Stimulated activated CD8-positive, alpha-beta memory T cell treated with anti-CD3 and anti-CD28 coated beads, Interleukin-2, amount 100 ng/mL, for 48 hours (primary cell): ENCODE results near the gene TGM2.

Experiments
- DNase-seq, 2 donors: peaks; one replicate each; pipeline ENCODE4 v3.0.0-alpha.2; 2020; ENCODE audit warnings: low read depth in 2 of 2

TGM2 gene

GRCh38 chr20:38144974-38145728 is 19.9 kb downstream of the TGM2 start:
- no peak for DNase-seq

- DNase-seq: no peak
These were observed 20.5 kb downstream of the TGM2 start for GRCh38 chr20:38144598-38144973.

GRCh38 chr20:38143646-38144554 is 21.2 kb downstream of the TGM2 start:
- DNase-seq: no peak

DNA sequence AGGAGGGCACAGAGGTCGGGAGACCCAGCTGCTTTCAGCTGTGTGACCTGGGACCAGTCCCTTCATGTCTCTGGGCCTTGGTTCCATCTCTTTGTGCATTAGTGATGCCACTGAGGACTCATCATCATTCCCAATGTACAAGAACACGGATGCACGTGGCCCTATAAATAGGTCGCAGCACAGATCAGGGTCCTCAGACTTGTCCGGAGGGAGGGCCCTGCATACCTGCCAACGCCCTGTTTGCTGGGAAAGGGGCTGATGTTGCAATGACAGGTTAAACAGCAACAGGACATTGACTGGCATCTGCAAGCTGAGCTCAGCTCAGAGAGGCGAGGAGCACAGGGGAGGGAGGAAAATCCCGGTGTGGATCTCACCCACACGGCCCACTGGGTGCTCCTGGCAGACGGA is 21.8 kb downstream of the TGM2 start:
- no peak for DNase-seq

- no peak for DNase-seq
These were observed 23.1 kb downstream of the TGM2 start for GRCh38 chr20:38141889-38142494.

DNA sequence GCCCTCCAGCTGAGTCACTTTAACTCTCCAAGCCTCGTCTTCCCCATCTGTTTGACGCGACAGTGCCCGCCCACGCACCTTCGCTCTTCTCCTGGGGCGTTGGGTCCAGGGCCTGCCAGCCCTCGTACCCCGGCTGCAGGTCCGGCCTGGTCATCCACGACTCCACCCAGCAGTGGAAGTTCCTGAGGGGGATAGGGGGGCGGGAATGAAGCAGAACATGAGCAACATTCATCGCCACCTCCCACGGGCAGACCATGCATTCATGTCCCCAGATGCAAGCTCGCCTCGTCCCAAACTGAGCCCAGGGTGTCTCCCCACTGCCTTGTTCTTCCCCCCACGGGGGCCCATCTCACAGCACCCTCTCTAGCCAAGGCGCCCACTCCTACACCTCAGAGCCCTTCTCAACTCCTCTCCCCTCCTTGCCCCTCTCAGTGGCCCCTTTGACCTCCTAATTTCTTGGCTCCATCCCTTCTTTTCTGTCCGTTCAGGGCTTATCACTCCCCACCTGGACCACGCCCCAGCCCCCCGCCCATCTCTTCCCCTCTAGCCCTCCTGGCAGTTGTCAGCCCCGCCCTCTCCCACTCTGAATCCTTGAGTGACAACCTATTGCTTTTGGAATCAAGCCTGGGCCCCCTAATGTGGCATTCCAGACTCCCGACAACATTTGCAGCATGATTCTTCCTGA is 23.7 kb downstream of the TGM2 start:
- no peak for DNase-seq

DNA sequence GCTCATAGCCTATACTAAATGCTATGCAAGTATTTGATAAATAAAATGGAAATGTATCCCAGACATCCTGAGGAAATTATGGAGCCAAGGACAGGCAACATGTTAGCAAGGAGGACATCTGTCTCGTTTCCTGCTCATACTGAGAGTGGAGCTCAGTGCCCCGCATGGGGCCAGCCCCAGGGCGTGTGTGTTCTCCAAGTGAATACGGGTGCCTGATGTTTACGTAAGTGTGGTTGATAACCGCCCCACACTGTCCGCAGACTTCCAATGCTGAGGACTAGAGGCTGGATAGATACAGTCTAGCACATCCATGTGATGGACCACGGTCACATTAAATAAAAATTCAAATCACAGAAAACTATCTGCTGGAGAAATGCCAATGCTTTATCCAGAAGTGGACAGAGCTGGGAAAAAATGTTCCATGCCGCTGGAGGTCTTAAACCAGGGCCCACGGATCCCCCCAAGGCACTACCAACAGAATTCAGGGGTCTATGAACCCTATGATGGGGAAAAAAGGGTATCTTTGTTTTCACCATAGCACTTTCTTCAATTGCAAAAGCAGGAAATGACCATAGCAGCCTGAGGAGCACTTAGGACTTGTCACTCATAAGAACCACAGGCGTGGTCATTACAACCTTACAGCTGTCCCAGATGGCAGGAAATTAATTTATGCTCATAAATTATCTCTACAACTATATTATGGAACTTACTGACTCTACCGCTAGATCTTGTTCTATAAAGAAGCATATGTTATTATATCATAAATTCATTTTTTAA is 24.9 kb downstream of the TGM2 start:
- no peak for DNase-seq

DNA sequence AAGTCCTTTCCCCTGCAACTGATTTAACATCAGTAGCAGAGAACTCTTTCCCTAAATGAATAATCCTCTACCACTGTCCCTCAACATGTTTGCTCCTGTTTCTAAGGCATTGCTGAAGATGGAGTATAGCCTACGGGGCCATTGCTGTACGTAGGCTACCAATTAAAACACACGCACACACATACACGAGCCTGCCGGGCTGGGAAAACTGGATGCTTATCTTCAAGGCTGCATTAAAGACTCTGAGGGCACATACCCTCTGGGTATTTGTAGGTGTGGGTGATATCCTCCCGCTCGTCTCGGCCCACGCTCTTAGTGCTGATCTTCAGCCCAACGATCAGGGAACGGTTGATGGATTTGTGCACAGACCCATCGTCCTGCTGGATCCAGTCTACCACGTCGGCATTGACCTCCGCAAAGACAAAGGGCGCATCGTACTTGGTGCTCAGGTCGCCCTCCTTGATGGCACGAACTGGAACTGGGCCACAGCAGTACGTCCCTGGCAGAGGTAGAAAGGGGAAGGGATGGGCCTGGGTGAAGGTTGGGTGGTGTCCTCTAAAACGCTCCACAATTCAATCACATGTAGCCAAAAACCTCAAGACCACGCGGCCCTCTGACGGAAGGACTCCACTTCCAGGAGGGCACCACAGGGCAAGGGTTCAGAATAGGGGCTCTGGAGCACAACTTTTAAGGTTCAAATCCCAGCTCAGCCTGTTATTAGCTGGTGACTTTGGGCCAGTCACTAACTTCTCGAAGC is 25.7 kb downstream of the TGM2 start:
- DNase-seq: no peak

DNA sequence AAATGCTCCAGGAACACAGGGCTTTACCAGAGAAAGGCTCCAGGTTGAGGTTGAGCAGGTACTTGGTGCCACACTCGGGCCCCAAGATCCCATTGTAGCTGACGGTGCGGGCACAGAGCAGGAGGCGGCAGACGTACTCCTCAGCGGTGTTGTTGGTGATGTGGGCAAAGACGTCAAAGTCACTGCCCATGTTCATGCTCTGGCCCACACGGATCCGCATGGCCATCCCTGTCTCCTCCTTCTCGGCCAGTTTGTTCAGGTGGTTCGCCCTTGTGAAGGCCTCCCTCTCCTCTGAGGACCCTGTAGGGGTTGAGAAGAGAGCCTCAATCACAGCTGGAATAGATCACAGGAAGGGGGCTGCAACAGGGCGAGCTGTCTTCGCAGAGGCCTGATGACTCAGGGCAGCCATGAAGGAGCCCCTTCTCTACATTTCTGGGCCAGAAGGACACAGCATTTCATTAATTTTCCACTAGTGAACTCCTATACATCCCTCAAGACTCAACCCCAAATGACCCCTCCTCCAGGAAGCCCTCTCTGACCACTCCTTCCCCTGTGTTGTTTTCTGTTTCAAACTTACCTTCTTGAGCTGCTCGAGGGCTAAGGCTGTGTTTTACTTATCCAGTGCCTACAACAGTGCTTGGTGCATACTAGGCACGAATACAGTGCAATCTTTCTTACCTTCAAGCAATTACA is 26.8 kb downstream of the TGM2 start:
- DNase-seq: no peak

- no peak for DNase-seq
These were observed 27.5 kb downstream of the TGM2 start for GRCh38 chr20:38137441-38138037.

GRCh38 chr20:38136421-38137245 is 28.4 kb downstream of the TGM2 start:
- DNase-seq: no peak

DNA sequence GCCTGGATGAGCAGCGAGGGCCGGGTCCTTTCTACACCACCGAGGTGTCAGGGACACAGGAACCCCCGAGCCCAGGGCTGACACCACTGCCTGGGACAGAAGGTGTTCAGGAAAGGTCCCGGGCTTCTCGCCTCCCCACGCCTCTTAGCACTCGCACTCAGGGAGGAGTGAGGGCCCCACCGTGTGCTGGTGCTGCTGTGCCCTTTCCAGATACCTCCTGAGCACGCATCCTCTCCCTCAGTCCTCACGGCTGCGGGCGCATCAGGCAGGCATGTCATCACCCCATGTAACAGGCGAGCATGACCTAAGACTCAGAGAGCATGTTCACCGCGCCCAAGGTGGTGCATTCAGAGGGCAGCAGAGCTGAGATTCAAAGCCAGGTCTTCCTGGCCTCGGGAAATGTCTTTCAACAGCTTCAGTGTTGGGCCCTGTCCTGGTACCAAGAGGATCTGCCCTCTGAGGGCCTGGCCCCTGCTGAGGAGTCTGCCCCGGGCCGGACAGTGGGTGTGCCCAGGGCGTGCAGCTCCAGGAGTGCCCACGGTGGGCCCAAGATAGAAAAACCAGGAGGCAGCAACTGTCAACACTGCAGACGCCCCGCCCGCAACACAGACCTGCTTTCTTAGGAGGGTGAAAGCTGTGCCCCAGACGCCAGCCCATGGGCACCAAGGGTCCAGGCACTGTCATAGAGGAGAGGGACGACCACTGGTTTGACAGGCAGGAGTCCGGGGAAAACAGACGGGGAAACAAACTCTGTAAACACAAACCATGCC is 29.2 kb downstream of the TGM2 start:
- DNase-seq: no peak

GRCh38 chr20:38135271-38135650 is 29.8 kb downstream of the TGM2 start:
- DNase-seq: no peak

GRCh38 chr20:38134427-38135270 is 30.4 kb downstream of the TGM2 start:
- DNase-seq: no peak

DNA sequence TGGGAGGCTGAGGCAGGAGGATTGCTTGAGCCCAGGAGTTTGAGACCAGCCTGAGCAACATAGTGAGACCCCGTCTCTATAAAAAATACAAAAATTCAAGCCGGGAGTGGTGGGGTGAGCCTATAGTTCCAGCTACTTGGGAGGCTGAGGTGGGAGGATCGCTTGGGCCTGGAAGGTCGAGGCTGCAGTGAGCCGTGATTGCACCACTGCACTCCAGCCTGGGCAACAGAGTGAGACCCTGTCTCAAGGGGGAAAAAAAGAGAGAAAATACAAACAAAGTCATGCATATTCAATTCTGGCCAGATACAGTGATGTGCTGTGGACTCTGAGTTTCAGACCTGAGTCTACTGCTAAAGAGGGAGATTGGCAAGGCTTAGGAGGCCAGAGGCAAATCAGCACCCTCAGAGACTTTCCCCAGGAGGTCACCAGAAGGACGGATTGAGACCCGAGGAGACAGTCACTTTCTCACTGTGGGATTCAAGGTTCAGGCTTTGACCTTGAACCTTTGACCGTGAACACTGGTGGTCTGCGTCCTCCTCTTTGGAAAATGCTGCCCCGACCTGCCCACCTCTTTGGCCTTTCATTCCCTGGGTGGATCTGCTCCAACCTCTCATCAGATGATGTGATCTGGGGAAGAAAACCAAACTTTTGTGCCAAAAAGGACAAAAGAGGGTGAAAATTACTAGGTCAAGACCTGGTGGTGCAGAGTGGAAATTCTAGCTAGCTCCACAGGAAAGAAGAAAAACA is 31.2 kb downstream of the TGM2 start:
- no peak for DNase-seq

- no peak for DNase-seq
These were observed 32.1 kb downstream of the TGM2 start for GRCh38 chr20:38132910-38133501.
